Measurements from ENCODE around the gene LRP1B.

The LRP1B gene

DNA sequence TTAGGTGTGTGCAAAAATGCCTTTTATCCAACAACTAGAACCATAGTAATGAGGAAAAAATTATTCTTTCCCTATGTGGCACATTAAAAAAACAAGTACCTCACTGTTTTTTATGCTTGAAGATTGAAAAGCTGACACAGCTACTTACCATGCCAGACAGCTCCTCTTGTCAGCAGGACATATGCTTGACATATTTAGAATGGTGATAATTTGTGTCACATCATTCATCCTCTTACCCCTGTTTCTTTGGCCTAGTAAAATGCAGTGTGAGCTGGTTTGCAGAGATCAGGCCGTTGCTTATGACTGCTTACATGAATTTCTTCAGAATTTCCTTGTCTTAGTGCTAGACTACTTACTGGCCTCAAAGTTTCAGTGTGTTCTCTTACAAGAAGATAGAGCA is 869.9 kb downstream of the LRP1B start:
- Histone ChIP-seq H3K36me3 (no peaks in the 10 kb centered on the region), H3K27me3 (no peaks in the 10 kb centered on the region), H3K9me3 (no peaks in the 10 kb centered on the region), H3K4me3 (ENCODE audit: low read depth, low read length) (no peak overlapping the region), H3K4me1 (no peaks in the 10 kb centered on the region)
- TF ChIP-seq, protein P1, sequence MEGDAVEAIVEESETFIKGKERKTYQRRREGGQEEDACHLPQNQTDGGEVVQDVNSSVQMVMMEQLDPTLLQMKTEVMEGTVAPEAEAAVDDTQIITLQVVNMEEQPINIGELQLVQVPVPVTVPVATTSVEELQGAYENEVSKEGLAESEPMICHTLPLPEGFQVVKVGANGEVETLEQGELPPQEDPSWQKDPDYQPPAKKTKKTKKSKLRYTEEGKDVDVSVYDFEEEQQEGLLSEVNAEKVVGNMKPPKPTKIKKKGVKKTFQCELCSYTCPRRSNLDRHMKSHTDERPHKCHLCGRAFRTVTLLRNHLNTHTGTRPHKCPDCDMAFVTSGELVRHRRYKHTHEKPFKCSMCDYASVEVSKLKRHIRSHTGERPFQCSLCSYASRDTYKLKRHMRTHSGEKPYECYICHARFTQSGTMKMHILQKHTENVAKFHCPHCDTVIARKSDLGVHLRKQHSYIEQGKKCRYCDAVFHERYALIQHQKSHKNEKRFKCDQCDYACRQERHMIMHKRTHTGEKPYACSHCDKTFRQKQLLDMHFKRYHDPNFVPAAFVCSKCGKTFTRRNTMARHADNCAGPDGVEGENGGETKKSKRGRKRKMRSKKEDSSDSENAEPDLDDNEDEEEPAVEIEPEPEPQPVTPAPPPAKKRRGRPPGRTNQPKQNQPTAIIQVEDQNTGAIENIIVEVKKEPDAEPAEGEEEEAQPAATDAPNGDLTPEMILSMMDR (IDR thresholded peaks at IDR 0.05; ENCODE audit: low read depth, low read length) = no peak
- DNase-seq = no peak

DNA sequence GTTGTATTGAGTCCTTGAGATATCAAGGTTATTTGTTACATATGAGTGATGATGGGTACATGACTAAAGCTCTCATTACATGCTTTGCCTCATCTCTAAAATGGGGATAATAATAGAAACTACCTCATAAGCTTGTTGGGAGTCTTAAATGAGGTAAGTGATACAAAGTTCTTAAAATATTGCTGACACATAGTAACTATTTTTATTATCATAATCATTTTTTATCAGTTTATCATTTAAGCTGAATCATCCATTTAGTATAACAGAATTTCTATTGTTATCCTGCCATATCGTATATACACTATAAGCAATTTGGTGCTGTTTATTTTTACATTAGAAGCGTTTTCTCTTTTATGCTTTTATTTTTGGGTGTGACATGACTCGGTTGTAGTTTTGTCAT is 871.1 kb downstream of the LRP1B start:
- no peaks in the 10 kb centered on the region for H3K36me3 ChIP-seq
- no peak for DNase-seq
- no peaks in the 10 kb centered on the region for H3K4me1 ChIP-seq
- H3K4me3 ChIP-seq (ENCODE audit: low read depth, low read length) = no peak overlapping the region
- no peaks in the 10 kb centered on the region for H3K9me3 ChIP-seq
- H3K27me3 ChIP-seq = no peaks in the 10 kb centered on the region
- TF ChIP-seq, protein P1 (IDR thresholded peaks at IDR 0.05; ENCODE audit: low read depth, low read length) = no peak

DNA sequence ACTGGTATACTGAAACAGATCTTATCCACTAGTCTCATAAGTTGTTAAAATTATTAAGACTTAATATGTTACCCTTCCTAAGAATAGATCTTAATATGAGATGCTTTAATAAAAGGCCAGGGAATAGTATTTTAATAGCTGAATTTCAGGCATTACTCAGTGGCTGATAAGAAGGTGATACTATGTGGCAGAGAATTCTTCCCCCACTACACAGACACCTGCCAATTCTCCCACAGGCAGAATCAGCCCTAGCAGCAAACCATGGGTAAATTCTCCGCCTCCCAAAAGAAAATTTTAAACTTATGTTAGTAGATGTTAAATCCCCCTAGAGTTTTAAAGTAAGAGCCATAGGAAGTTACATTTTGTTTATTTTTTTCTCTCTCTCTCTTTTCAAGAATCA is 888.8 kb downstream of the LRP1B start:
- TF ChIP-seq, protein P1 (IDR thresholded peaks at IDR 0.05; ENCODE audit: low read depth, low read length) = no peak
- Histone ChIP-seq H3K9me3 (no peaks in the 10 kb centered on the region), H3K4me3 (ENCODE audit: low read depth, low read length) (no peak overlapping the region), H3K27me3 (no peaks in the 10 kb centered on the region), H3K36me3 (no peaks in the 10 kb centered on the region), H3K4me1 (no peaks in the 10 kb centered on the region)
- no peak for DNase-seq

DNA sequence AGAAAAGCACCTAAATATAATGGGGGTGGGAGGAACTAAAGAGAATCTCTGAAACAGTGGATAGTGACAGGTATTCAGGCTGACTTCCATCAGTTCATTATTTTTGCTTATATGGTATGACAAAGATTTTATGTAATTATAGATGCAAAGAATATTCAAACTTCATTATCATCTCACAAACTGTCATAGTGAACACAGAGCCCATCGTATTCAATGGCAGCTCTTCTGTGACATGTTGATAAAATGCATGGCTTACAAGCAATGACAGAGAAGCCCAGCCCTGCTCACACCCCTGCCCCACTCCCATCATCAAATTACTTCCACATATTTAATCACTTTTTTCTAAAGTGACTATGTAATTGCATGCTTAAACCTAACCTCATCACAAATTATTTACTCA is 904.3 kb downstream of the LRP1B start:
- H3K9me3 ChIP-seq = no peaks in the 10 kb centered on the region
- H3K36me3 ChIP-seq = no peaks in the 10 kb centered on the region
- no peaks in the 10 kb centered on the region for H3K4me1 ChIP-seq
- no peak for DNase-seq
- no peak overlapping the region for H3K4me3 ChIP-seq (ENCODE audit: low read depth, low read length)
- TF ChIP-seq, protein P1 (IDR thresholded peaks at IDR 0.05; ENCODE audit: low read depth, low read length) = no peak
- H3K27me3 ChIP-seq = no peaks in the 10 kb centered on the region

DNA sequence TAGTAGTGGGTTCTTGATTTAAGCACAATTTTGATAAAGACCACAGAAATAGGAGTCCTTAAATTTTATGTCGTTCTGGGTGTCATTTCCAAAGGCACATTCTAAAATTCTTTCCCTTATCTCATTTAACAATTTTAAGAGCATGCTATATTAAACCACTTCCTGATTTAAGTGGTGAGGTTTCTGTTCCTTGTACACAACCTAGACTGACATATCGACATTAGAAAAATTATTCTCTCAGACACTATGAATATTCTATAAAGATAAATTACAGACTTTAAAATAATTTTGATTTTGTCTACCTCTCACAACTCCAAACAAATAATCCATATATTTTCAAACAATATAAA is 923.8 kb downstream of the LRP1B start:
- no peak overlapping the region for H3K4me3 ChIP-seq (ENCODE audit: low read depth, low read length)
- H3K4me1 ChIP-seq = no peaks in the 10 kb centered on the region
- DNase-seq = no peak
- H3K36me3 ChIP-seq = no peaks in the 10 kb centered on the region
- H3K27me3 ChIP-seq = no peaks in the 10 kb centered on the region
- TF ChIP-seq, protein P1 (IDR thresholded peaks at IDR 0.05; ENCODE audit: low read depth, low read length) = no peak
- H3K9me3 ChIP-seq = no peaks in the 10 kb centered on the region

DNA sequence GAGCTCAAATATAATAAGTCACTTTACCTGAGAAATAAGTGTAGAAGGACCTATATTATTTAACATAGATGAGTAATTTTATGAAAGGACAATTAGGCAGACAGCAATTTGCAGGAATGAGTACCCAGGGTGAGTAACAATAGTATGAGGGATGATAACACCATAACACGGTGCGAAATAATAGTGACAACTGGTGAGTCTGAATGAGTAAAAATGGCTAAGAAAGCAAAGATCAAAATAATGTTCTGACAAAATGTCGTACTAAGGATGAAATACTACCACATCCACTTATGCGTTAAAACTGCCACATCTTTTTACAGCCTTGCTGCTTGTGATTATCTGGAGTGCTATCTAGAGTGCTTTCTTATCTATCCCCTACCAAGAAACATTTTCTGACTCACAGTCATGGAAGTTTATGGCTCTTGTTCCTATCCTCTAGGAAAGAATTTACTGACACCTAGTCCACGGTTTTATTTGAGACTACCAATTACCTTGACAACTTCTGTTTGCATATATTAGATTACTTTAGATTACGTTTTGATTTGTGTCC is 929.7 kb downstream of the LRP1B start:
- no peaks in the 10 kb centered on the region for H3K27me3 ChIP-seq
- no peaks in the 10 kb centered on the region for H3K9me3 ChIP-seq
- DNase-seq = no peak
- H3K36me3 ChIP-seq = no peaks in the 10 kb centered on the region
- no peak overlapping the region for H3K4me3 ChIP-seq (ENCODE audit: low read depth, low read length)
- TF ChIP-seq, protein P1 (IDR thresholded peaks at IDR 0.05; ENCODE audit: low read depth, low read length) = no peak
- no peaks in the 10 kb centered on the region for H3K4me1 ChIP-seq
